Uterus (tissue), 2 donors: ENCODE measurements around the gene MPZL3.

Experiments used
- CTCF ChIP-seq, 4 experiments: fragments of 200-600 bp in 2 of 4; fragments of 450-650 bp in 2 of 4; sonication (generic) in 2 of 4; IDR thresholded peaks; one replicate each; pipeline ENCODE4 v1.5.1; 2016 to 2019; ENCODE audit warnings: antibody characterized with exemption in 4 of 4, mild to moderate bottlenecking in 2 of 4, moderate library complexity in 1 of 4
- POLR2A ChIP-seq, 2 donors: fragments of 450-650 bp; IDR thresholded peaks; one replicate each; pipeline ENCODE4 v1.6.1; 2016; ENCODE audit warnings: antibody characterized with exemption in 2 of 2, mild to moderate bottlenecking in 1 of 2, moderate library complexity in 1 of 2

DNA sequence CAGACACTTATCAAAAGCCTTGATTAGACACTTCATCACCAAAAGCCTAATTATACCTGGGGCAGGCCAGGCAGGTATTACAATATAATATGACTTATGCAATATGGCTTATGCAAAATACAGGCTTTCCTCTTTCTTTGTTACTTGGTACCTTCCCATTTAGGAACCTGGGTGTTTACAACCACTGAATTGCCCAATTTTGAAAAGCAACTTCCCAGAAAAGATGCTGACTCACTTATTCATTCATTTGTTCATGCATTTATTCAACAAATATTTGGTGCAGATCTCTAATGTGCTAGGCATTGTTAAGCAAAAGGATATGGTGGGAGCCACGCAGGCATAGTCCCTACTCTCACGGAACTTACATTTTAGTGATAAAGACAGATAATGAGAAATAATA lies 13.7 kb downstream of the MPZL3 start:
- TF ChIP-seq CTCF (IDR thresholded peaks at IDR 0.05), result no peak
- no peak for TF ChIP-seq POLR2A (IDR thresholded peaks at IDR 0.05)
